ENCODE data around the gene TRMT11.
A peak's percentile ranks its signal among the peaks of the same experiment; 100 is the strongest.

The TRMT11 gene

DNA sequence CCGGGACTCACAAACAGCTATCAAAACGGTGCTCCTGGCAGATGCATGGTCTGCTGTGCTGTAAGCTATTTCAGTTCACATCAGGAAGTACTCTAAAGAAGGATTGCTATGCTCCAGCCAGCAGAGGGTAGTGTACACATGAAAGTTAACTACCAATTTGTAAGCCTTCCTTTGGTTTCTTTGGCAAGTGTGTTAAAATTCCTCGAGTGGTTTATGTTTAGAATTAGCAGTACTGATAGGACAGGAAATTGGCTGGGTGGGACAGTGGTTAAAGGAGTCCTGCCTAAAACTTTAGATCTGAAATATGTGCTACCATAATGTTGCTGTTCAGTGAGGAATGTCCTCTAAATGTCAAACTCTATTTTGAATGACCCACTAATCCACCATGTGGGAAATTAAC is 47.4 kb downstream of the TRMT11 start:
- peak; percentile 95 for DNase-seq (ENCODE audit: low read depth)
- peaks cover 15% of the 10 kb centered on the region for H3K4me1 ChIP-seq (ENCODE audit: control insufficient read depth, insufficient read depth, low read length)
- peaks cover 7% of the 10 kb centered on the region for H3K36me3 ChIP-seq (ENCODE audit: control insufficient read depth, insufficient read depth, low read length, severe bottlenecking)
- no peak overlapping the region for H3K9ac ChIP-seq (ENCODE audit: low read length)
- H3K4me3 ChIP-seq (ENCODE audit: low read length), result no peak overlapping the region
- no peaks in the 10 kb centered on the region for H3K9me3 ChIP-seq (ENCODE audit: control insufficient read depth, low read length)
- no peaks in the 10 kb centered on the region for H3K27me3 ChIP-seq (replicated peaks; ENCODE audit: control insufficient read depth, insufficient read depth, low read length)

DNA sequence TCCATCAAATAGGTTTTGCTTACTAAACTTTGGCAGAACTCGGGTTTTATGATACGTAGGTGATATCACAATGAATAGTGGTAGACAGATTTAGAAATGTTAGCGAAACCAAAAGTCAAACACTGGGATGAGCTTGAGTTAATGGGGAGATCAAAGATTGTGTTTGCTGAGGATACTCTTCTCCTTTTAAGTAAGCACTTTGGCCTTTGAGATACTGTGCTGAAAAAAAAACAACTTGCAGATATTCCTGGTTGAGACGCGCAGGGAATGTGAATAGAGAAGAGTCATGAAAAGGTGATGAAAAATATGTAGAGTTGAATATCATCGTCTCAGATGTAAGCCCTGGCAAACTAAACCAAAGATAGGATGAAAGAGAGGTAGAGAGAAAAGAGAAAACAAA is 48.3 kb downstream of the TRMT11 start:
- DNase-seq (ENCODE audit: low read depth), result no peak
- Histone ChIP-seq H3K36me3 (ENCODE audit: control insufficient read depth, insufficient read depth, low read length, severe bottlenecking) (peaks cover 10% of the 10 kb centered on the region), H3K4me3 (ENCODE audit: low read length) (no peak overlapping the region), H3K9ac (ENCODE audit: low read length) (no peak overlapping the region), H3K4me1 (ENCODE audit: control insufficient read depth, insufficient read depth, low read length) (peaks cover 19% of the 10 kb centered on the region), H3K9me3 (ENCODE audit: control insufficient read depth, low read length) (no peaks in the 10 kb centered on the region), H3K27me3 (replicated peaks; ENCODE audit: control insufficient read depth, insufficient read depth, low read length) (no peaks in the 10 kb centered on the region)

- Histone ChIP-seq H3K4me3 (ENCODE audit: low read length) (no peak overlapping the region), H3K9me3 (ENCODE audit: control insufficient read depth, low read length) (no peaks in the 10 kb centered on the region), H3K9ac (ENCODE audit: low read length) (no peak overlapping the region), H3K27me3 (replicated peaks; ENCODE audit: control insufficient read depth, insufficient read depth, low read length) (no peaks in the 10 kb centered on the region), H3K36me3 (ENCODE audit: control insufficient read depth, insufficient read depth, low read length, severe bottlenecking) (peaks cover 6% of the 10 kb centered on the region), H3K4me1 (ENCODE audit: control insufficient read depth, insufficient read depth, low read length) (peaks cover 30% of the 10 kb centered on the region)
- no peak for DNase-seq (ENCODE audit: low read depth)
These were observed 49.4 kb downstream of the TRMT11 start for GRCh38 chr6:126035764-126036163.

DNA sequence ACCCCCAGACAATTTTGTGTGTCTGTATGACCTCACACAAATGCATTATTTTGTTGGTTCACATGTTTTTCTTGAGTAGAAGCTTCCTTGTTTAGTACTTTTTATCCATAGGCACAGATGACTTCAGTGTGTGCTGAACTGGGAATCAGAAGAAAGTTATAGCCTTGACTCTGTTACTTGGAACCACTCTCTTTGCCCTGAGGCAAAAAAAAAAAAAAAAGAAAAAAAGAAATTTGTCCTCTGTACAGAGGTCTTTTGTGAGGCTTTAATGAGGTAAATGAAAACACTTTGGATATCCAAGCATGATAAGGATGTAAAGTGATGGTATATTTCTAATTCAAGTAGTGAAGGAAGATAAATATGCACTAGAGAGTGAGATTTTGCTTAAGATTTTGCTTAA is 51.9 kb downstream of the TRMT11 start:
- H3K4me3 ChIP-seq (ENCODE audit: low read length), result no peak overlapping the region
- H3K27me3 ChIP-seq (replicated peaks; ENCODE audit: control insufficient read depth, insufficient read depth, low read length), result no peaks in the 10 kb centered on the region
- peaks cover 49% of the 10 kb centered on the region for H3K4me1 ChIP-seq (ENCODE audit: control insufficient read depth, insufficient read depth, low read length)
- peak; percentile 15 for DNase-seq (ENCODE audit: low read depth)
- H3K36me3 ChIP-seq (ENCODE audit: control insufficient read depth, insufficient read depth, low read length, severe bottlenecking), result peaks cover 6% of the 10 kb centered on the region
- H3K9ac ChIP-seq (ENCODE audit: low read length), result no peak overlapping the region
- no peaks in the 10 kb centered on the region for H3K9me3 ChIP-seq (ENCODE audit: control insufficient read depth, low read length)

DNA sequence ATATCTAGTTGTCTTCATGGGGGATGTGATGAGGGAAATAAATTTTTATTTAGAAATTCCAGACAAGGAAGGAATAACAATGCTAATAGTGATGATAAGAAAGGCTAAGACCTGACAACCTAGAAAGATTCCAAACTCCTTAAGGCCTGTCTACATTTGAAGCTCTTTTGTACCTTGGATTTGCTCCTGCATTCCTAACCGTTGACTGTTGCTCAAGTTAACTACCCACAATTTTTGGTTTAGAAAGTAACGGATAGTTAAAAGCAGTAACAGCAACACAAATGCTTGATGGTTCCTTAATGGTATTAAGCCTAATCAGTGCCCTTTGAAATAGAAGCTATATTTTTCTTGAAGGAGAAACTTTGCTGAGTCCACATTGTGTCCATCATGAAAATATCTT is 52.9 kb downstream of the TRMT11 start:
- Histone ChIP-seq H3K4me1 (ENCODE audit: control insufficient read depth, insufficient read depth, low read length) (peaks cover 44% of the 10 kb centered on the region), H3K36me3 (ENCODE audit: control insufficient read depth, insufficient read depth, low read length, severe bottlenecking) (peaks cover 6% of the 10 kb centered on the region), H3K4me3 (ENCODE audit: low read length) (no peak overlapping the region), H3K9me3 (ENCODE audit: control insufficient read depth, low read length) (peaks cover 1% of the 10 kb centered on the region), H3K27me3 (replicated peaks; ENCODE audit: control insufficient read depth, insufficient read depth, low read length) (no peaks in the 10 kb centered on the region), H3K9ac (ENCODE audit: low read length) (no peak overlapping the region)
- peak; percentile 13 for DNase-seq (ENCODE audit: low read depth)

DNA sequence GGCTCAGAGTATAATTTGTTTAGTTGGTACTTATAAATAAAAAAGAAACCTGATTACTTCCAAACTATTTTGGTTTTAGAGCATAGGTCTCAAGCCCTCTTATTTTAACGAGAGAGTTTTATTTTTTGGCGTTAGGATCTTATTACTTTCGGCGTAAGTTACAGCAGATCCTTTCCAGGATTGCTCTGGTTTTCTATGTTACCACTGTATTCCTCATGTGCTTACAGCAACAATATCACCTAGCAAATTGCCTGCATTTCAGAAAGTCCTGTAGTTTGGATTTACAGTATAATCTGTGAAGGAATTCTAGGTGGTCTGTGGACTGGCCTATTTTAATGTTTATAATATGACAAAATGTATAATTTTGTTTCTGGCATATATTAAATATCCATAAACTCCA is 54.1 kb downstream of the TRMT11 start:
- H3K27me3 ChIP-seq (replicated peaks; ENCODE audit: control insufficient read depth, insufficient read depth, low read length), result no peaks in the 10 kb centered on the region
- H3K9me3 ChIP-seq (ENCODE audit: control insufficient read depth, low read length), result peaks cover 6% of the 10 kb centered on the region
- peaks cover 35% of the 10 kb centered on the region for H3K4me1 ChIP-seq (ENCODE audit: control insufficient read depth, insufficient read depth, low read length)
- H3K4me3 ChIP-seq (ENCODE audit: low read length), result no peak overlapping the region
- peaks cover 6% of the 10 kb centered on the region for H3K36me3 ChIP-seq (ENCODE audit: control insufficient read depth, insufficient read depth, low read length, severe bottlenecking)
- peak overlapping the region; percentile 62 for H3K9ac ChIP-seq (ENCODE audit: low read length)
- no peak for DNase-seq (ENCODE audit: low read depth)

- DNase-seq (ENCODE audit: low read depth), result peak; percentile 84
- Histone ChIP-seq H3K27me3 (replicated peaks; ENCODE audit: control insufficient read depth, insufficient read depth, low read length) (no peaks in the 10 kb centered on the region), H3K36me3 (ENCODE audit: control insufficient read depth, insufficient read depth, low read length, severe bottlenecking) (peaks cover 6% of the 10 kb centered on the region), H3K9ac (ENCODE audit: low read length) (peak overlapping the region; percentile 62), H3K9me3 (ENCODE audit: control insufficient read depth, low read length) (peaks cover 6% of the 10 kb centered on the region), H3K4me1 (ENCODE audit: control insufficient read depth, insufficient read depth, low read length) (peaks cover 34% of the 10 kb centered on the region), H3K4me3 (ENCODE audit: low read length) (peak overlapping the region; percentile 60)
These were observed 54.5 kb downstream of the TRMT11 start for GRCh38 chr6:126040826-126041225.

GRCh38 chr6:126041516-126041915 is 55.2 kb downstream of the TRMT11 start:
- H3K9ac ChIP-seq (ENCODE audit: low read length), result no peak overlapping the region
- no peak for DNase-seq (ENCODE audit: low read depth)
- peaks cover 6% of the 10 kb centered on the region for H3K36me3 ChIP-seq (ENCODE audit: control insufficient read depth, insufficient read depth, low read length, severe bottlenecking)
- H3K4me3 ChIP-seq (ENCODE audit: low read length), result peak overlapping the region; percentile 60
- H3K4me1 ChIP-seq (ENCODE audit: control insufficient read depth, insufficient read depth, low read length), result peaks cover 34% of the 10 kb centered on the region
- no peaks in the 10 kb centered on the region for H3K27me3 ChIP-seq (replicated peaks; ENCODE audit: control insufficient read depth, insufficient read depth, low read length)
- peaks cover 6% of the 10 kb centered on the region for H3K9me3 ChIP-seq (ENCODE audit: control insufficient read depth, low read length)

DNA sequence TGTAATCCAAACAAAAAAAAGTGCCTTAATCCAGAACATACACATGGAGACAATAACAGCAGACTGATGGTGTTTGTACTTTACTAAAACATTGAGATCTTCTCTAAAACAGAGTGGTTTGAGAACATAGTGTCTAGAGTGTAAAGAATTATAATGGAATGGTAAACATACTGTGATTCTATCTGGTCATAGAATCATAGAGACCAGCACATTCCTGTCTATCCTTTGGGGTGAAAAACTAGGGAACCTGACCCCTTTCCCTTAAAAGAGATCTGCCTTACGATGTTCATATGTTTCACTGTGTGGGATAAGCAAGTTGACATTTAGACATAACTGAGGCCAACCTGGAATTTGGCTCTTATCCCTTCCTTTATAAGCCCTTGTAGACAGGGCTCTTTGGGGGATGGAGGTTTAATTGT is 55.7 kb downstream of the TRMT11 start:
- Histone ChIP-seq H3K9me3 (ENCODE audit: control insufficient read depth, low read length) (peaks cover 6% of the 10 kb centered on the region), H3K27me3 (replicated peaks; ENCODE audit: control insufficient read depth, insufficient read depth, low read length) (no peaks in the 10 kb centered on the region), H3K4me1 (ENCODE audit: control insufficient read depth, insufficient read depth, low read length) (peaks cover 34% of the 10 kb centered on the region), H3K9ac (ENCODE audit: low read length) (no peak overlapping the region), H3K4me3 (ENCODE audit: low read length) (no peak overlapping the region), H3K36me3 (ENCODE audit: control insufficient read depth, insufficient read depth, low read length, severe bottlenecking) (peaks cover 6% of the 10 kb centered on the region)
- peak; percentile 15 for DNase-seq (ENCODE audit: low read depth)

DNA sequence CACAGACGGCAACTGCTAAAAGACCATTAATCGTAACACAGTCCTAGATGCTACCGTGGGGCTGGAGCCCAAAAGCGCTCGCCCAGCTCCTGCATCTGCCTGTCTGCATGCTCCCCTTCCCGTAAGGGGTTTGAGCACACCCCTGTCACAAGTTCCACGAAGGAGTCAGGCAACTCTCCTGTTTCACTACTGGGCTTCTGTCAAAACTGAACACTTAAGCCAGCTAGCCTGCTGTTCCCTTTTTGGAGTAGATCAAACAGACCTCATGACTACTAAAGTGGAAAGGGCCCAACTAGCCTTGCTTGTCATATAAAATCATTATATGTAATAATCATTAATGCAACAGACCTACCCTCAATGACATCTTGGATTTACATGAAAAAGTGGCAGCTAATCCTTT is 61.3 kb downstream of the TRMT11 start:
- H3K9ac ChIP-seq (ENCODE audit: low read length), result no peak overlapping the region
- no peak for DNase-seq (ENCODE audit: low read depth)
- no peak overlapping the region for H3K4me3 ChIP-seq (ENCODE audit: low read length)
- peaks cover 10% of the 10 kb centered on the region for H3K36me3 ChIP-seq (ENCODE audit: control insufficient read depth, insufficient read depth, low read length, severe bottlenecking)
- no peaks in the 10 kb centered on the region for H3K27me3 ChIP-seq (replicated peaks; ENCODE audit: control insufficient read depth, insufficient read depth, low read length)
- H3K4me1 ChIP-seq (ENCODE audit: control insufficient read depth, insufficient read depth, low read length), result peaks cover 17% of the 10 kb centered on the region
- H3K9me3 ChIP-seq (ENCODE audit: control insufficient read depth, low read length), result peaks cover 6% of the 10 kb centered on the region

- peaks cover 6% of the 10 kb centered on the region for H3K9me3 ChIP-seq (ENCODE audit: control insufficient read depth, low read length)
- no peak overlapping the region for H3K4me3 ChIP-seq (ENCODE audit: low read length)
These were observed 62.3 kb downstream of the TRMT11 start for GRCh38 chr6:126048635-126049034.

DNA sequence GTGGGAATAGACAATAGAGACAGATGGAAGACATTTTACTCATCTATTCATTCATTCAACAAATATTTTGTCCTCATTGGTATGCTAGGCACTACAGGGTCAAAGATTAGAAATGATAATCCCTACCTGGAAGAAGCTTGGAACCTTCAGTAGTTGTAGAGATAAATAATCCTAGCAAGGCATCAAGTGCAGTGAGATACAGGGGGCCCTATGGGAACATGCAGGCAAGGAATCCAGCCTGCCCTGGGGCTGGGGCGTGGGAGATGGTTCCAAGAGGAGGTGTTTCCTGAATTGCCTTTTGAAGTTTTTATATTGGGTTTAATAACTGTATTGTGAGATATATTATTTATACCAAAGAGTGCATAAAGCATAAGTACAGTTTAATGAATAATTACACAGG is 64.5 kb downstream of the TRMT11 start:
- DNase-seq (ENCODE audit: low read depth), result no peak
- H3K4me1 ChIP-seq (ENCODE audit: control insufficient read depth, insufficient read depth, low read length), result peaks cover 34% of the 10 kb centered on the region
- H3K9me3 ChIP-seq (ENCODE audit: control insufficient read depth, low read length), result no peaks in the 10 kb centered on the region
- no peak overlapping the region for H3K9ac ChIP-seq (ENCODE audit: low read length)
- no peaks in the 10 kb centered on the region for H3K27me3 ChIP-seq (replicated peaks; ENCODE audit: control insufficient read depth, insufficient read depth, low read length)
- no peak overlapping the region for H3K4me3 ChIP-seq (ENCODE audit: low read length)
- peaks cover 14% of the 10 kb centered on the region for H3K36me3 ChIP-seq (ENCODE audit: control insufficient read depth, insufficient read depth, low read length, severe bottlenecking)

More at GRCh38 chr6:126048635-126049034, 62.3 kb downstream of the TRMT11 start:
- Histone ChIP-seq H3K27me3 (replicated peaks; ENCODE audit: control insufficient read depth, insufficient read depth, low read length) (no peaks in the 10 kb centered on the region), H3K36me3 (ENCODE audit: control insufficient read depth, insufficient read depth, low read length, severe bottlenecking) (peaks cover 14% of the 10 kb centered on the region), H3K4me1 (ENCODE audit: control insufficient read depth, insufficient read depth, low read length) (peaks cover 22% of the 10 kb centered on the region), H3K9ac (ENCODE audit: low read length) (no peak overlapping the region)
- DNase-seq (ENCODE audit: low read depth), result no peak
